HG03442 (cell line): Measurements from ENCODE around the gene ZNF536.

Experiments used
- ATAC-seq: cut with Tn5 transposase; IDR thresholded peaks from one replicate; pipeline ENCODE4 v1.9.1; 2021; ENCODE audit warnings: mild to moderate bottlenecking, moderate library complexity; ENCODE audit not compliant: unreplicated experiment

The ZNF536 gene

DNA sequence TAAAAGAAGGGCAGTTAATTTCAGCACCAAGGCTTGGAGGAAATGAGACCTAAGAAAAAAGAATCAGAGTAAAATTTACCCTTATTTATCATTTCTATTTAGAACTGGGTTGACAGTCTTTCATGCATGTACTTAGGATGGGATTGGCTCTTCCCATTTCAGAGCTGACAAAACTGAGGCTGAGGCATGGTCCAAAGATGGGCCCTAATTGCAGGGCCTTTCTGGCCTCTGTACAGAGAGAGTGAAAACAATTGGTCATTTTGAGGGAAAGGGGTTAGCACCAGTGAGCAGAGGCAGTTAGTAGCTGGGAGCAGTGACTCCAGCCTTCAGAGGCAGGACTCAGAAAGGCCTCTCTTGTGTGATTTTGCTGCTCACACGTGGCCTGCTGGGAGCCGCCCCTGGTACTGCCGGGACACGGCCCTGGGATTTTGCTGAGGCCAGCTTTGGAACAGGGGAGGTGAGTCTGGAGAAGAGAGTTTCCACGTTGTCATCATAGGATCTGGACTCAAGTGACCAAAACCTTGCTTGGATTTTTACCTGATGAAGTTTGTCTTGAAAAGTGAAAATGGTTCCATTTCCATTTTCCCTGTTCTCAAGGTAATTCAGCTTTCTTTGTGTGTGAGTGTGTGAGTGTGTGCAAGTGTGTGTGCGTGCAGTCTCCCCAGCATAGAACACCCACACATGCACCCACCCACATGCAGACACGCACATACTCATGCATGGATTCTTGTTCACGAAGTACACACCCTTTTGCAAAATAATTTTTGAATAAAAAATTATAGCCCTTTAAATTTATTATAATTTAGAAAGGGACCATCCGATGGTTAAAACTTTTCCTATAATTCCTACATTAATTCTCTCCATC is at the start of gene ZNF536:
Gene ZNF536 (plus strand): TSS at position 425 of the 865 bp plus-strand sequence. CDS start 71,179 bp downstream, outside the sequence.
- no peak for ATAC-seq

GRCh38 chr19:30322641-30323320 is 49.4 kb upstream of the ZNF536 start:
- ATAC-seq = no peak

- no peak for ATAC-seq
Observed at GRCh38 chr19:30323904-30324303, 48.3 kb upstream of the ZNF536 start.

DNA sequence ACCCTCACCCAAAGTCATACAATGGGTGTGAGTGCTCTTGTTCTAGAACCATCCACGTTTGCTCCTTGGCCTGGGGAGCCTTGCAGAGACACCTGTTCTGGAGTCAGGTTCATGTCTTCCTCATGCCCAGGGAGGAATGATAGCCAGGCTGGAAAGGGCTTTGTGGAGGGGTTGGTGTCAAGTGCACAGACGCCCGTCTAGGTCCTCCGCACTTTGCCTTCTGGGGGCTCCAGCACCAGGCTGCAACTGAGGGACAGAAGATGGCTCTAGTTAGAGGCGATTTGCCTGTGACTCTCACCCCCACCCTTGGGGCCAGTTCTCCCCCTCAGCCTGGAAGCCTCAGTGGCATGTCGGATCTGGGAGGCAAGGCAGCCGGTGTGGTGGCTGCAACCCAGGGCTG is 47.2 kb upstream of the ZNF536 start:
- ATAC-seq = no peak

DNA sequence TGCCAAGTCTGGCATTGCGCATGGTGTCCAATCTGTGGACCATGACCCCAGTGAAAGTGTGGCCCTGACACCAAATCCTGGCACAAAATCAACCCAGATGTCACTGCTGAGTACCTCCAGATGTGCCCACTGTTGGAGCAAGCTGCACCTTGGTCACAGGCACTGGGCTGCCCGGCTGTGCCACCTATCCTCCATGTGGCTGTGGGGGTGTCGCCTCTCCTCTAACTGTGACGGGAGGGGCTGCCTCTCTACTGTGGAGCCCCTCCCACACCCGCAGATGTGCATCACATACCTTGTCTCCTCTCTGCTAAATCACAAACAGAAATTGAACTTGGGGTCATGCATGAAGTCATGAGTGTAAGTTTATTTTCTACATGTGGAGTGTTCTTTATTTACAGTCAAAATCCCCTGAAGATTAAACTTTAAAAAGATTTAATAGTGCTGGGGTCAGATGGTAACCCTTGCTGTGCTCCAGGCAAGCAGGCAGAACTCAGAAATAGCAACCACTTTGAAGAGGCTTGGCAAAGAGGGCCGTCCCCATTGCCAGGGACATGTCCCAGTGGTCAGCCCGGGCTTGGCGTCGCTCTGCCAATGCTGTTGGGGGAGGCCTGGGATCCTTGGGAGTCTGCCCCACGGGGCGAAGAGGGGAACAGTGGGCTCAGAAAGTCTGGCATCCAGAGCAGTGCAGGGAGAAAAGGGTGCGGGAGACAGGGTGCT is 46.4 kb upstream of the ZNF536 start:
- no peak for ATAC-seq

DNA sequence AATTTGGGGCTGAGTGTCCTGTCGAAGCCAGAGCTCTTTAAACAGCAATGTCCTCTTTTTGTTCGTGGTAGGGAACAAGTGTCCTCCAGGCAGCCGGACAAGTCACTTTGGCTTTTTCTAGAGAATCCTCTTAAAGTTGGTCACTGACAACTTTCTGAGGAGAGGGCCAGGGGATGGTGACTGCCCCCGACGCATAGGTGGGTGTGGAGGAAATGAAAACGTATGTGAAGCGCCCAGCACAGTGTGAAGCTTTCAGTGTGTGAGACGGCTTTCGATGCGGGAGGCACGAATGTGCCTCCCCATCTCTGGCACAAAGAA is 45.8 kb upstream of the ZNF536 start:
- ATAC-seq = no peak

- no peak for ATAC-seq
Observed at GRCh38 chr19:30327331-30327730, 44.9 kb upstream of the ZNF536 start.

- no peak for ATAC-seq
Observed at GRCh38 chr19:30328096-30328495, 44.1 kb upstream of the ZNF536 start.

- no peak for ATAC-seq
Observed at GRCh38 chr19:30330266-30330665, 41.9 kb upstream of the ZNF536 start.

DNA sequence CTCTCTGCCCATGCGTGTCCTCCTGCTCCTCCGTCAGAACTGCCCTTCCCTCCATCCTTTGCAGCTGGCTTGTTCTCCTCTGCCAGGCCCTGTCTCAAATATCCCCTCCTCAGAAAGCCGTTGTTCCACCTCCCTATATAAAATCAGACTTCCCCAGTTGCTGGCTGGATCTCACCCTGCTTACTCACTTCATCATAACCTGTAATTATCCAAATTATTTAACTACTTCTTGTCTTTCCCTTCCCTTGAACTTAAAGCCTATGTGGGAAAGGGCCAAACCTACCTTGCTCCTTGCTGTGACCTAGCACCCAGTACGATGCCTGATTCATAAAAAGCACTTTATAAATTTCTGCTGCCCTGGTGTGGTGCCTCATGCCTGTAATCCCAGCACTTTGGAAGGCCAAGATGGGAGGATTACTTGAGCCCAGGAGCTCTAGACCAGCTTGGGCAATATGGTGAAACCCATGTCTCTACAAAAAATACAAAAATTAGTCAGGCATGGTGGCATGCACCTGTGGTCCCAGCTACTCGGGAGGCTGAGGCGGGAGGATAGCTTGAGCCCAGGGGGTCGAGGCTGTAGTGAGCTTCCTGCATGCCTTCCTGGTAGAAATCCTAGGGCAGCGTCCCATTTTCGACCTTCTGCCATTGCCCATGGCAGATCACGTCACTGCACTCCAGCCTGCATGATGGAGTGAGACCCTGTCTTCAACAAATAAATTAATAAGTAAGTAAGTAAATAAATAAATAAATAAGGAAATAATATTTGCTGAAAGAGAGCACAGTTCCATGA is 39.5 kb upstream of the ZNF536 start:
- ATAC-seq = no peak

GRCh38 chr19:30333291-30334065 is 38.7 kb upstream of the ZNF536 start:
- no peak for ATAC-seq

DNA sequence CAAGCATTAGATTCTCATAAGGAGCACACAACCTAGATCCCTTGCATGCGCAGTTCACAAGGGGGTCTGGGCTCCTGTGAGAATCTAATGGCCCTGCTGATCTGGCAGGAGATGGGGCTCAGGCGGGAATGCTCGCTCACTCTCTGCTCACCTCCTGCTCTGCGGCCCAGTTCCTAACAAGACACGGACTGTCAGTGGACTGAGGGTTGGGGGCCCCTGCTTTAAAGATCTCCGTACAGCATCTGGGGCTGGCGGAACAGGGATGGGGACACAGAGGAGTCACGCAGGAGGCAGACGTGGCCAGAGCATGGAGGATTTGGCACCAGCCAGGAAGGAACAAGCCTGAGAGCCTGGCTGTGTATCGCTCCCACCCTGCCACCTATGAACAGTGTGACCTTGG is 37.3 kb upstream of the ZNF536 start:
- ATAC-seq = no peak

GRCh38 chr19:30335306-30335886 is 36.8 kb upstream of the ZNF536 start:
- no peak for ATAC-seq

GRCh38 chr19:30336290-30336689 is 35.9 kb upstream of the ZNF536 start:
- no peak for ATAC-seq

DNA sequence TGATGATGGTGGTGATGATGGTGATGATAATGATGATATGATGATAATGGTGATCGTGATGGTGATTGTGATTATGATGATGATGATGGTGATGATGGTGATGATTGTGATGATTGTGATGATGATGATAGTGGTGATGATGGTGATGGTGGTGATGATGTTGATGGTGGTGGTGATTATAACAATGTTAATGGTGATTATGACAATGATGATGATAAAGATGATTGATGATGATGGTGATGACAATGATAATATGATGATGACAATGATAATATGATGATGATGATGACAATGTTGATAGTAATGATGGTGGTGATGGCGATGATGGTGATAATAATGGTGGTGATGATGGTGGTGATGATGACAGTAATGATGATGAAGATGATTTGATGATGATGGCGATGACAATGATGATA is 34.1 kb upstream of the ZNF536 start:
- ATAC-seq = no peak

DNA sequence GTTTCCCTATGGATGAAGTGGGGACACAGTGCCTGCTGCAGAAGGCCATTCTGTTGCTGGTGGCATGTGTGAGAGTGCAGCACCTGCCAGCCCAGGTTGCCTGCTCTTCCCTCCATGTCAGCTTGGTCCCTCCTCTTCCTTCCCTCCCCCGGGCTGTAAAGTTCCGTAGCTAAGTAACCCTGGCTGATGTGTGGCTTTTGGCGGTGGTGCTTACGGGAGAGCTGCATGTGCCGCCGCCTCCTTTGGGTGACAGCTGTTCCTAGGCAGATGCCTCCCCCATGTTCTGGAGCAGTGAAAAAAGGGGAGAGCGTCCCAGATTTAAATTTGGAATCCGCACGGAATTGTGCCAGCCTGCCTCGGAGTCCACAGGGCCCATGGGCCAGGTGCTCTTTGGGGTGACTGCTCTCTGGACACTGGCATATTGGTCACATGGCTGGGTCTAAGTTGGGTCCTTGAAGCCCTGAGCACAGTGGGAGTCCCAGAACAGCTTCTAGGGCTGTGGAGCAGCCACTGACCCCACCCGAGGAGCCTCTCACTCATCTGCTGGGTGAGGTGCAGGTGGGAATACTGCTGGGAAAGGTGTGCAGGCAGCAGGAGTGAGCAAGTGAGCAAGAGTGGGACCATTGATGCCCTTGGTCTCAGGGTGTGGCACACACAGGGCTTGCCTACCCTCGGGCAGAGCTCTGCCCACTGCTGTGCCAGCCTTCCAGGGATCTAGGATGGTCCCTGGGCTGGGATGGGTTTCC is 33.1 kb upstream of the ZNF536 start:
- no peak for ATAC-seq

DNA sequence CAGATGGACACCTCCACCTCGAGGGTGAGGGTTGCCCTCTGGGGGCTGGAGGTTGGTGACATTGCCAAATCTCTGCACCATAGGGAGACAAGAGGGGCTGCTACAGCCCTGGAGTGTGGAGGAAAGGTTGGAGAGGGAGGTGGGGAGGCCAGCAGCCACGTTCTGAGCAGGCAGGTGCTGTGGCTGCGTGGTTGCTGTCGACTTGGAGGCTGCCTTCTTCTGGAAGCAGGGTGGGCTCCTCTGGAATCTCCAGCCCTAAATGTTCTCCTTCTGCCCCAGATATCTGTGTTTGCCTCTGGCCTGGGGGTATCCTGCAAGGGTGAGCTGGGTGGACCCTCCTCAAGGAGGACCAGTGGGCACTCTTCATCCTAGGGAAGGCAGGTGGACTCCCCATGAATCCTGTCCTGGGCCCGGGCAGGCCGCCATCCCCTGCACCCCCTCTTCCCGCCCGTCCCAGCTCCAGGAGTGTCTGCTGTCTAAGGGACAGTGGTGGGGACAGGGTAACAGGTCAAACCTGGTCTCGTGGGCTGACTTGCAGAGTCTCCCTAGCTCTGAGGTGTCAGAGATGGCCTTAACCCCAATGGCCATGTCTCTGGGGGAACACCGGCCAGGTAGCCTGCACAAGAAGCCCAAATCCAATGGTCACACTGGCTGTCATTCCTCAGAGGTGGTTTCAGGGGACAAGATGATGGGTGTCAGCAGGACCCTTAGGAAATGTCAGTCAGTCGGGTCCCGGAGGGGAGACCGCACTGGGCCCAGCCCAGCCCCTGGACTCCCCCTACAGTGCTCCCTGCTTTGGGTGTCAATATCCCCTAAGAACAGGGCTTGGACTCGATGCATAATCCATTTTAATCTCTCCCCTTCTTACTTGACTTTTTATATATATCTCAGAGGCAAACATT is 32.3 kb upstream of the ZNF536 start:
- no peak for ATAC-seq
